H9 (cell line): ENCODE results near the gene SCOC. TPM values are rescaled to one million over a fixed set of nuclear protein-coding genes. Genes with fewer than 3 reads are reported as not detected.

Source experiments
- DNase-seq: peaks from one replicate; pipeline ENCODE4 v3.0.0-alpha.2; 2017
- H2AFZ ChIP-seq: one replicate; pipeline ENCODE4 v1.6.1; 2013; ENCODE audit warnings: mild to moderate bottlenecking, low read length, control low read depth, moderate library complexity
- H2AK5ac ChIP-seq: 2 replicates; pipeline ENCODE4 v1.6.1; 2013; ENCODE audit warnings: low read length, control low read depth, mixed read lengths; ENCODE audit not compliant: insufficient read length
- H2BK120ac ChIP-seq: one replicate; pipeline ENCODE4 v1.6.1; 2013; ENCODE audit warnings: low read depth, mild to moderate bottlenecking, low read length, control low read depth, inconsistent platforms; ENCODE audit not compliant: poor library complexity, severe bottlenecking
- H2BK12ac ChIP-seq: 2 replicates; pipeline ENCODE4 v1.6.1; 2013; ENCODE audit warnings: low read length, control low read depth, mixed read lengths, low read depth; ENCODE audit not compliant: insufficient read length
- H2BK15ac ChIP-seq: 2 replicates; pipeline ENCODE4 v1.6.1; 2013; ENCODE audit warnings: low read depth, low read length, control low read depth
- H2BK20ac ChIP-seq: one replicate; pipeline ENCODE4 v1.6.1; 2013; ENCODE audit warnings: low read depth, mild to moderate bottlenecking, low read length, control low read depth, inconsistent platforms; ENCODE audit not compliant: poor library complexity, severe bottlenecking
- H2BK5ac ChIP-seq: 2 replicates; pipeline ENCODE4 v1.6.1; 2013; ENCODE audit warnings: low read length, control low read depth, mixed read lengths; ENCODE audit not compliant: insufficient read length
- H3K14ac ChIP-seq: 2 replicates; pipeline ENCODE4 v1.6.1; 2013; ENCODE audit warnings: low read length, control low read depth; ENCODE audit not compliant: insufficient read depth
- H3K18ac ChIP-seq: 2 replicates; pipeline ENCODE4 v1.6.1; 2013; ENCODE audit warnings: low read depth, mild to moderate bottlenecking, mixed read lengths, low read length, control low read depth; ENCODE audit not compliant: insufficient read length
- H3K23ac ChIP-seq: 2 replicates; pipeline ENCODE4 v1.6.1; 2013; ENCODE audit warnings: low read length, control low read depth, mixed read lengths, low read depth; ENCODE audit not compliant: insufficient read length
- H3K23me2 ChIP-seq: 2 replicates; pipeline ENCODE4 v1.6.1; 2013; ENCODE audit warnings: low read depth, mild to moderate bottlenecking, mixed read lengths, low read length, control low read depth; ENCODE audit not compliant: insufficient read length, poor library complexity, severe bottlenecking
- H3K27ac ChIP-seq: 2 replicates; pipeline ENCODE4 v1.5.1; 2013; ENCODE audit warnings: low read length, control low read depth, mixed read lengths, low read depth; ENCODE audit not compliant: insufficient read length
- H3K27me3 ChIP-seq: 2 replicates; pipeline ENCODE4 v1.6.1; 2013; ENCODE audit warnings: low read length, control low read depth, inconsistent platforms; ENCODE audit not compliant: insufficient read depth
- H3K4ac ChIP-seq: 2 replicates; pipeline ENCODE4 v1.6.1; 2013; ENCODE audit warnings: low read depth, mild to moderate bottlenecking, control low read depth, inconsistent platforms, low read length, moderate library complexity
- H3K4me1 ChIP-seq: 2 replicates; pipeline ENCODE4 v1.6.1; 2013; ENCODE audit warnings: low read length, control low read depth, inconsistent platforms; ENCODE audit not compliant: insufficient read depth
- H3K4me2 ChIP-seq: 2 replicates; pipeline ENCODE4 v1.6.1; 2013; ENCODE audit warnings: low read length, control low read depth, mixed read lengths; ENCODE audit not compliant: insufficient read length, insufficient read depth
- H3K56ac ChIP-seq: 2 replicates; pipeline ENCODE4 v1.6.1; 2013; ENCODE audit warnings: low read depth, mild to moderate bottlenecking, mixed read lengths, low read length, control low read depth; ENCODE audit not compliant: insufficient read length
- H3K79me1 ChIP-seq: 2 replicates; pipeline ENCODE4 v1.6.1; 2013; ENCODE audit warnings: low read depth, mild to moderate bottlenecking, moderate library complexity, low read length, control low read depth, inconsistent platforms; ENCODE audit not compliant: insufficient read depth, poor library complexity, severe bottlenecking
- H3K79me2 ChIP-seq: 2 replicates; pipeline ENCODE4 v1.6.1; 2013; ENCODE audit warnings: low read length, control low read depth, inconsistent platforms; ENCODE audit not compliant: insufficient read depth
- H3K9ac ChIP-seq: 2 replicates; pipeline ENCODE4 v1.6.1; 2013; ENCODE audit warnings: low read length, control low read depth, mixed read lengths; ENCODE audit not compliant: insufficient read length; ENCODE audit errors: extremely low read depth
- H3K9me3 ChIP-seq: one replicate; pipeline ENCODE4 v1.6.1; 2013; ENCODE audit warnings: low read depth, low read length, inconsistent platforms; ENCODE audit not compliant: control insufficient read depth
- H3T11ph ChIP-seq: one replicate; pipeline ENCODE4 v1.6.1; 2013; ENCODE audit warnings: mild to moderate bottlenecking, low read length, control low read depth, inconsistent platforms
- H4K20me1 ChIP-seq: one replicate; pipeline ENCODE4 v1.6.1; 2013; ENCODE audit not compliant: control insufficient read depth, insufficient read length, insufficient read depth
- H4K5ac ChIP-seq: 2 replicates; pipeline ENCODE4 v1.6.1; 2013; ENCODE audit warnings: low read depth, mild to moderate bottlenecking, mixed read lengths, low read length, control low read depth; ENCODE audit not compliant: insufficient read length
- H4K8ac ChIP-seq: replicated peaks from 2 replicates; pipeline ENCODE4 v1.6.1; 2013; ENCODE audit warnings: low read length, control low read depth, mixed read lengths, low read depth; ENCODE audit not compliant: insufficient read length
- H4K91ac ChIP-seq: 2 replicates; pipeline ENCODE4 v1.6.1; 2013; ENCODE audit warnings: low read depth, mild to moderate bottlenecking, moderate library complexity, mixed read lengths, low read length, control low read depth; ENCODE audit not compliant: insufficient read length
- H3K27ac Mint-ChIP-seq, 3 experiments: 2 replicates in 2 of 3; 3 replicates in 1 of 3; pipeline ENCODE4 v1.8.0; 2020 to 2021; ENCODE audit warnings: mixed read lengths in 3 of 3, mild to moderate bottlenecking in 1 of 3, moderate library complexity in 1 of 3
- H3K27me3 Mint-ChIP-seq: 2 replicates; pipeline ENCODE4 v1.8.0; 2021; ENCODE audit warnings: low read depth, mild to moderate bottlenecking, moderate library complexity, mixed read lengths
- H3K36me3 Mint-ChIP-seq, 3 experiments: 2 replicates in 2 of 3; 3 replicates in 1 of 3; pipeline ENCODE4 v1.8.0; 2020 to 2021; ENCODE audit warnings: low read depth in 3 of 3, mixed read lengths in 3 of 3; ENCODE audit not compliant: insufficient read depth in 1 of 3
- H3K4me1 Mint-ChIP-seq, 2 experiments: 2 replicates each; pipeline ENCODE4 v1.8.0; 2020; ENCODE audit warnings: mixed read lengths in 2 of 2
- H3K4me3 Mint-ChIP-seq, 2 experiments: 2 replicates in 1 of 2; 3 replicates in 1 of 2; pipeline ENCODE4 v1.8.0; 2020 to 2021; ENCODE audit warnings: mild to moderate bottlenecking in 2 of 2, mixed read lengths in 2 of 2, moderate library complexity in 1 of 2
- H3K9me3 Mint-ChIP-seq, 2 experiments: 2 replicates in 1 of 2; 3 replicates in 1 of 2; pipeline ENCODE4 v1.8.0; 2020; ENCODE audit warnings: mild to moderate bottlenecking in 2 of 2, mixed read lengths in 2 of 2, moderate library complexity in 1 of 2
- CTCF ChIP-seq: fragments of 200-600 bp; sonication (generic); conservative IDR thresholded peaks from 3 replicates; pipeline ENCODE4 v1.8.0; 2021; ENCODE audit warnings: antibody characterized with exemption, mild to moderate bottlenecking
- WGBS: extraction: QIAGEN DNeasy Blood & Tissue Kit; methylation state at CpG from one replicate; pipeline ENCODE4 v1.1.7; 2013; ENCODE audit warnings: missing lambda C conversion rate, low lambda C conversion rate, mixed read lengths; ENCODE audit not compliant: insufficient read length; ENCODE audit errors: extremely low coverage; 5-methylcytosine and 5-hydroxymethylcytosine counted together
- total RNA-seq: library from RNA; stranded (reverse); gene quantifications from 2 replicates; pipeline ENCODE4 v1.2.1, GENCODE V29; 2021

The SCOC gene
- total RNA-seq, 1 experiment from 2014 or later: 29.4 TPM

- H3K18ac ChIP-seq: no peak overlapping the region
- no peak overlapping the region for H2BK20ac ChIP-seq
- H2BK15ac ChIP-seq: no peak overlapping the region
- no CpG with 5 or more reads among the region's 23 CpGs for whole genome bisulfite sequencing
- H3K23ac ChIP-seq: no peak overlapping the region
- H3K4me2 ChIP-seq: peak overlapping the region; percentile 48
- no peak overlapping the region for H2BK5ac ChIP-seq
- H2AFZ ChIP-seq: no peak overlapping the region
- H3K9me3 ChIP-seq: no peaks in the 10 kb centered on the region
- no peak overlapping the region for H4K5ac ChIP-seq
- Mint-ChIP-seq H3K4me3 (peak overlapping the region; percentile 76 to 88), H3K4me1 (peaks cover 10 to 15% of the 10 kb centered on the region in 2 experiments), H3K27me3 (peaks cover 24% of the 10 kb centered on the region), H3K9me3 (no peaks in the 10 kb centered on the region), H3K27ac (peak overlapping the region in 1 of 3 experiments; percentile 76; a peak in 1 of 7 replicates), H3K36me3 (no peaks in the 10 kb centered on the region)
- no peaks in the 10 kb centered on the region for H3K4me1 ChIP-seq
- H3K4ac ChIP-seq: no peak overlapping the region
- no peaks in the 10 kb centered on the region for H3K79me1 ChIP-seq
- no peaks in the 10 kb centered on the region for H3K79me2 ChIP-seq
- H2BK120ac ChIP-seq: no peak overlapping the region
- H2AK5ac ChIP-seq: no peak overlapping the region
- no peak overlapping the region for H3K27ac ChIP-seq
- no peak overlapping the region for H3T11ph ChIP-seq
- H4K91ac ChIP-seq: no peak overlapping the region
- H3K14ac ChIP-seq: no peak overlapping the region; the same call in 1 of the 2 replicates
- peaks cover 7% of the 10 kb centered on the region for H3K23me2 ChIP-seq
- H4K8ac ChIP-seq: no peak overlapping the region
- no peak overlapping the region for H2BK12ac ChIP-seq
- H3K9ac ChIP-seq: no peak overlapping the region
- DNase-seq: no peak
- TF ChIP-seq CTCF: peak; percentile 34; the same call in 2 of the 3 replicates
- H4K20me1 ChIP-seq: no peaks in the 10 kb centered on the region
- no peaks in the 10 kb centered on the region for H3K27me3 ChIP-seq
- H3K56ac ChIP-seq: no peak overlapping the region
These were observed 53.2 kb downstream of the SCOC start for GRCh38 chr4:140426610-140427105.
